Thoracic aorta (tissue), 2 donors: ENCODE results near the gene PVR. TPM values are rescaled to one million over a fixed set of nuclear protein-coding genes. Genes with fewer than 3 reads are reported as not detected.
A peak's percentile ranks its signal among the peaks of the same experiment; 100 is the strongest.

Experiments
- ATAC-seq: fragments of 150-250 bp; one replicate; pipeline ENCODE4 v1.8.0; 2017; ENCODE audit warnings: low read depth; ENCODE audit not compliant: insufficient number of reproducible peaks, low FRiP score
- DNase-seq: peaks from one replicate; pipeline ENCODE4 v3.0.0-alpha.2; 2020; ENCODE audit warnings: low spot score
- H3K27ac ChIP-seq, 2 donors: fragments of 200-600 bp; sonication (generic); 1 replicate in 1 of 2; 2 replicates in 1 of 2; pipeline ENCODE4 v1.5.1; 2016; ENCODE audit warnings: mild to moderate bottlenecking in 2 of 2, moderate library complexity in 2 of 2
- H3K27me3 ChIP-seq: fragments of 200-600 bp; sonication (generic); replicated peaks from 2 replicates; pipeline ENCODE4 v1.6.0; 2016; ENCODE audit warnings: mild to moderate bottlenecking; ENCODE audit not compliant: insufficient read depth
- H3K36me3 ChIP-seq: fragments of 200-600 bp; sonication (generic); one replicate; pipeline ENCODE4 v1.5.1; 2016
- H3K4me1 ChIP-seq, 2 donors: fragments of 200-600 bp; sonication (generic); 1 replicate in 1 of 2; 2 replicates in 1 of 2; pipeline versions ENCODE4 v1.5.1 to v1.6.0; 2016; ENCODE audit warnings: low read depth in 2 of 2, mild to moderate bottlenecking in 1 of 2; ENCODE audit not compliant: control insufficient read depth in 1 of 2
- H3K4me3 ChIP-seq: fragments of 200-600 bp; sonication (generic); 2 replicates; pipeline ENCODE4 v1.5.1; 2016; ENCODE audit warnings: mild to moderate bottlenecking
- H3K9me3 ChIP-seq: fragments of 200-600 bp; sonication (generic); 2 replicates; pipeline ENCODE4 v1.5.1; 2016
- CTCF ChIP-seq: fragments of 200-600 bp; sonication (generic); IDR thresholded peaks from one replicate; pipeline ENCODE4 v1.5.1; 2019; ENCODE audit warnings: antibody characterized with exemption
- total RNA-seq, 2 donors: library from RNA; depleted of rRNA; stranded (reverse); fragments of >200 nt; gene quantifications; one replicate each; pipeline versions ENCODE4 v1.1.0 to v1.2.3, GENCODE V29; 2016

The PVR gene
- total RNA-seq, 2 donors from 2014 or later = 59.7 to 102 TPM

DNA sequence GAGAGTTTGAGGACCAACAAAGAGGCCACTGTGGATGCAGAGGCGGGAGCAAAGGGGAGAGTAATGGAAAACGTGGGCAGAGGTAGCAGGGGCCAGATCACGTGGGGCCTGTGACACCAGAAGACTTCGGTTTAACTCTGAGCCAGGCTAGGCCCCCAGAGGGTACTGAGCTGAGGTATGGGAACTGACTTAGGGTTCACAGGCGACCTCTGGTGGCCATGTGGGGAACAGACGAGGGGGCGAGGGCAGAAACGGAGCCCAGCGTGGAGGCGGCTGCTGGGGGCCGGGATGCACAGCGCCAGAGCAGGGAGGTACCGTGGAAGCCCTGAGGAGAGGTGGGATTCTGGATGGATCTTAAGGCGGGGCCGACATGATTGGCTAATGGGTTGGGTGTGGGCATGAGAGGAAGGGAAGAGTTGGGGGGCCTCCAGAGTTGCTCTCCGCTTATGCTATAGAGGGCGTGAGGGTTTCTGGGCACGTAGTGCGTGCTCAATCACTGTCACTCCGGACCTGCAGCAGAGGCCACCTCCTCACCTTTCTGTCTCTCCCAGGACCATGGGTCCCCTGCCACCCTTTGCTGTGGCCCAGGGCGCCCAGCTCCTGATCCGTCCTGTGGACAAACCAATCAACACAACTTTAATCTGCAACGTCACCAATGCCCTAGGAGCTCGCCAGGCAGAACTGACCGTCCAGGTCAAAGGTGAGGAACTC lies 13.7 kb downstream of the PVR start:
- ATAC-seq = peak; percentile 52
- Histone ChIP-seq H3K27me3 (no peaks in the 10 kb centered on the region), H3K27ac (no peak overlapping the region), H3K36me3 (peaks cover 64% of the 10 kb centered on the region), H3K4me1 (peaks cover 0 to 5% of the 10 kb centered on the region in 2 donors), H3K4me3 (no peak overlapping the region), H3K9me3 (no peaks in the 10 kb centered on the region)
- DNase-seq = peak; percentile 42
- peak; percentile 94 for TF ChIP-seq CTCF

DNA sequence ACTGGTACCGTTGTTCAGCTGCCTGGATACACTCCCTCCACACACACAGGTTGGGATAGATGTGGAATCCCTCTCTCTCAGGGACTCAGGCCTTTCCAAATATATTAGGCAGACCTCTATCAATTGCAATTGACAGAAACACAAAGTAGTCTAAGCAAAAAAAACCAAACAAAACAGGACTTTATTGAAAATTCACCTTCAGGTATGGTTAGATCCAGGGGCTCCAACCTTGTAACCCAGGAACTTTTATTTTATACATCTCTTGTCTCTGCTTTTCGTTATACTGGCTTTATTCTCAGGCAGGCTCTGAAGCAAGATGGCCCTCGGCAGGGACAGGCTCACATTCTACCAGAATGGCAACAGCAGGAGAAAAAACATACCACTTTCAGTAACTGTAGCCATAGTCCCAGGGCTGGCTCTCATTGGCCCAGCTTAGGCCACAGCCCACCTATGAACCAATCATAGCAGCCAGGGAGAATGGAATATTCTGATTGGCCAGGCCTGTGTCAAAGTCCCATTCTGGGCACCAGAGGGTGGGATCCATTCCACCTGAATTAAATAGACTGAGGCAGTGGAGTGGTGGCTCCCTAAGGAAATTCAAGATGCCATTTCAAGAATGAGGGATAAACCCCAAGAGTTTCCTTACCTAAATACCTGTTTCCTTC lies 14.5 kb downstream of the PVR start:
- H3K27me3 ChIP-seq = no peaks in the 10 kb centered on the region
- TF ChIP-seq CTCF = no peak
- peaks cover 0 to 5% of the 10 kb centered on the region in 2 donors for H3K4me1 ChIP-seq
- no peak overlapping the region for H3K4me3 ChIP-seq
- no peak overlapping the region for H3K27ac ChIP-seq
- H3K9me3 ChIP-seq = no peaks in the 10 kb centered on the region
- DNase-seq (no peak), ATAC-seq (no peak)
- peaks cover 68% of the 10 kb centered on the region for H3K36me3 ChIP-seq

GRCh38 chr19:44660081-44660480 lies 16.4 kb downstream of the PVR start:
- TF ChIP-seq CTCF = no peak
- ATAC-seq = no peak
- no peaks in the 10 kb centered on the region for H3K27me3 ChIP-seq
- H3K4me1 ChIP-seq = peaks cover 0 to 5% of the 10 kb centered on the region in 2 donors
- H3K27ac ChIP-seq = no peak overlapping the region
- no peaks in the 10 kb centered on the region for H3K9me3 ChIP-seq
- no peak for DNase-seq
- peaks cover 64% of the 10 kb centered on the region for H3K36me3 ChIP-seq
- no peak overlapping the region for H3K4me3 ChIP-seq

DNA sequence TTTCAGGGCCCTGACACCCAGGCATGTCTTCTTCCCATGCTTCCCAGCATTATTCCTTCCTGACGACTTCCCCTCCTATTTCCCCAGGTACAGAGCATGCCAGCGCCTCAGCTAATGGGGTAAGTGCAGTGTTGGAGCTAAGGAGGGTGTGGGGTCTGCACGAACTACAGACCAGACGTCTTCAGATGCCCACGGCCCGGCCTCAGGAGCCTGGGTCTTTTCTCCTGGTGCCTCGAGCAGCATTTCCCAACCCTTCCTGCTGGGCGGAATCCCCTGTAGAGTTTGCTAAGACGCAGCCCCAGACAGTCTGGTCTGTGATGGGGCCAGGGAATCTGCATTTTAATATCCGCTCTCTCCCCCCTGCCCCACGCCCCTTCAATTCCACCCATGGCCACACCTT lies 17.5 kb downstream of the PVR start:
- Histone ChIP-seq H3K4me1 (peaks cover 0 to 5% of the 10 kb centered on the region in 2 donors), H3K36me3 (peaks cover 57% of the 10 kb centered on the region), H3K27me3 (no peaks in the 10 kb centered on the region), H3K4me3 (no peak overlapping the region), H3K27ac (no peak overlapping the region), H3K9me3 (no peaks in the 10 kb centered on the region)
- TF ChIP-seq CTCF = no peak
- no peak for DNase-seq
- no peak for ATAC-seq

GRCh38 chr19:44661904-44662303 lies 18.2 kb downstream of the PVR start:
- Histone ChIP-seq H3K27me3 (no peaks in the 10 kb centered on the region), H3K9me3 (no peaks in the 10 kb centered on the region), H3K36me3 (peaks cover 55% of the 10 kb centered on the region), H3K4me1 (peaks cover 0 to 5% of the 10 kb centered on the region in 2 donors), H3K27ac (no peak overlapping the region), H3K4me3 (no peak overlapping the region)
- TF ChIP-seq CTCF = no peak
- DNase-seq (no peak), ATAC-seq (no peak)
